Panc1 (cell line): ENCODE data around the gene RS1. TPM values are rescaled to one million over a fixed set of nuclear protein-coding genes. Genes with fewer than 3 reads are reported as not detected.

Experiments used
- ATAC-seq: fragments of 200-7000 bp; cut with Tn5 transposase; 2 replicates; pipeline ENCODE4 v1.9.1; 2020; ENCODE audit warnings: mild to moderate bottlenecking, moderate library complexity
- Bru-seq: library from RNA; stranded (reverse); fragments of 400-500 nt; gene quantifications from one replicate; lab custom pipeline; 2021; lab: Mats Ljungman, UMichigan
- BruChase-seq, 2 experiments: library from RNA; stranded (reverse); fragments of 400-500 nt; gene quantifications; one replicate each; lab custom pipeline; 2021; lab: Mats Ljungman, UMichigan
- BruUV-seq: library from RNA; stranded (reverse); fragments of 400-500 nt; replicated peaks from 2 replicates; lab custom pipeline; 2021; lab: Mats Ljungman, UMichigan
- CTCF ChIA-PET: fragments of 300-600 bp; sonication (Branson Sonifier 250); formaldehyde crosslinking; loops from one replicate; lab custom pipeline; 2022; ENCODE audit warnings: antibody characterized with exemption; lab: Charles Lee
- POLR2A ChIA-PET: fragments of 300-600 bp; sonication (Branson Sonifier 250); formaldehyde crosslinking; loops from one replicate; lab custom pipeline; 2022; ENCODE audit warnings: antibody characterized with exemption; lab: Charles Lee
- DNase-seq: peaks from one replicate; pipeline ENCODE4 v3.0.0-alpha.2; 2010; ENCODE audit warnings: low read depth, low spot score
- H3K27ac ChIP-seq: 2 replicates; pipeline ENCODE4 v1.5.1; 2011; ENCODE audit warnings: mild to moderate bottlenecking, low read length, inconsistent platforms
- H3K27me3 ChIP-seq: fragments of 200-500 bp; sonication (Bioruptor generic); 2 replicates; pipeline ENCODE4 v1.6.0; 2014; ENCODE audit warnings: low read length, inconsistent platforms; ENCODE audit not compliant: control insufficient read depth, insufficient read depth
- H3K36me3 ChIP-seq: fragments of 200-500 bp; sonication (Bioruptor generic); 2 replicates; pipeline ENCODE4 v1.5.1; 2014; ENCODE audit warnings: inconsistent platforms, mild to moderate bottlenecking, low read length, moderate library complexity; ENCODE audit not compliant: control insufficient read depth, insufficient read depth
- H3K4me1 ChIP-seq: 2 replicates; pipeline ENCODE4 v1.5.1; 2011; ENCODE audit warnings: inconsistent platforms, mild to moderate bottlenecking, low read length, moderate library complexity; ENCODE audit not compliant: control insufficient read depth, insufficient read depth
- H3K4me3 ChIP-seq, 2 experiments: 2 replicates each; pipeline ENCODE4 v1.5.1; 2011 to 2012; ENCODE audit warnings: low read depth in 2 of 2, low read length in 2 of 2, mild to moderate bottlenecking in 2 of 2, inconsistent platforms in 1 of 2, moderate library complexity in 1 of 2
- H3K9me3 ChIP-seq: fragments of 200-500 bp; sonication (Bioruptor generic); 2 replicates; pipeline ENCODE4 v1.5.1; 2014; ENCODE audit warnings: low read depth, mild to moderate bottlenecking, inconsistent platforms, low read length, moderate library complexity; ENCODE audit not compliant: control insufficient read depth, insufficient read depth
- CTCF ChIP-seq: fragments of 450-650 bp; IDR thresholded peaks from 2 replicates; pipeline ENCODE4 v1.5.1; 2017; ENCODE audit warnings: mild to moderate bottlenecking
- POLR2AphosphoS5 ChIP-seq: IDR thresholded peaks from 2 replicates; pipeline ENCODE4 v1.6.1; 2012; ENCODE audit warnings: mild to moderate bottlenecking, low read depth, low read length, moderate library complexity
- REST ChIP-seq, 2 experiments: IDR thresholded peaks; 2 replicates each; pipeline ENCODE4 v1.6.1; 2011 to 2012; ENCODE audit warnings: low read depth in 2 of 2, control low read depth in 1 of 2, low read length in 1 of 2, mild to moderate bottlenecking in 1 of 2, moderate library complexity in 1 of 2; ENCODE audit not compliant: insufficient read depth in 1 of 2
- SIN3A ChIP-seq: IDR thresholded peaks from 2 replicates; pipeline ENCODE4 v1.6.1; 2012; ENCODE audit warnings: low read depth, mild to moderate bottlenecking, low read length, moderate library complexity, borderline replicate concordance; ENCODE audit not compliant: insufficient read depth
- TCF7L2 ChIP-seq: IDR thresholded peaks from 2 replicates; pipeline ENCODE4 v1.6.1; 2011; ENCODE audit warnings: mild to moderate bottlenecking, low read depth, low read length, inconsistent platforms
- in situ Hi-C: cut with HindIII; loops from 2 replicates; pipeline ENCODE4 v1.10.0; 2016; ENCODE audit warnings: low sequenced_read_pairs, low pct_unique_long_range_greater_than_20kb
- intact Hi-C: fragments of 100-400 bp; cut with micrococcal nuclease; formaldehyde crosslinking; loops from one replicate; pipeline ENCODE4 v1.10.0; 2022; ENCODE audit not compliant: unreplicated experiment
- long read RNA-seq: library from polyadenylated mRNA; unstranded; transcript quantifications from one replicate; pipeline ENCODE4 v2.0.0, GENCODE V29; 2021; ENCODE audit not compliant: unreplicated experiment
- polyA plus RNA-seq: library from polyadenylated mRNA; unstranded; fragments of >200 nt; gene quantifications from one replicate; pipeline ENCODE4 v1.2.1, GENCODE V29; 2012; ENCODE audit warnings: missing spikeins; ENCODE audit not compliant: insufficient read length
- total RNA-seq: library from RNA; stranded (reverse); gene quantifications from one replicate; pipeline ENCODE4 v1.2.1, GENCODE V29; 2021; ENCODE audit not compliant: unreplicated experiment

Gene RS1
- total RNA-seq: not detected
- not detected for polyA plus RNA-seq
- Bru-seq, nascent RNA: not detected
- percentile 3 among the genes with signal in this experiment for BruChase-seq, experiment 1, labeled RNA remaining after a 2-hour chase
- BruChase-seq, experiment 2, labeled RNA remaining after a 6-hour chase: not detected
- long read RNA-seq: 0 reads

GRCh38 chrX:18672008-18672407 is at the start of gene RS1:
TSS of gene RS1 (minus strand) at chrX:18672108. CDS start at chrX:18672068, 40 bp downstream.
- POLR2A ChIA-PET: no interaction called here
- TF ChIP-seq POLR2AphosphoS5 (no peak), TCF7L2 (no peak), CTCF (no peak), SIN3A (no peak), REST (IDR thresholded peaks at IDR 0.05; ENCODE audit: insufficient read depth in 1 of 2, low read depth in 2 of 2, low read length in 1 of 2) (no peak)
- Histone ChIP-seq H3K27me3 (no peaks in the 10 kb centered on the region), H3K4me1 (no peaks in the 10 kb centered on the region), H3K9me3 (no peaks in the 10 kb centered on the region), H3K4me3 (no peak within 1 kb of the TSS), H3K27ac (no peak within 1 kb of the TSS), H3K36me3 (no peaks in the 10 kb centered on the region)
- no peak for DNase-seq
- ATAC-seq: no peak
- intact Hi-C loops (no loop called here), in situ Hi-C loops (no loop called here)
- CTCF ChIA-PET: no interaction called here
- no TSS peak for BruUV-seq

- Histone ChIP-seq H3K9me3 (no peaks in the 10 kb centered on the region), H3K27me3 (no peaks in the 10 kb centered on the region), H3K36me3 (no peaks in the 10 kb centered on the region), H3K4me1 (no peaks in the 10 kb centered on the region), H3K4me3 (no peak overlapping the region), H3K27ac (no peak overlapping the region)
- ChIA-PET CTCF (no interaction called here), POLR2A (no interaction called here)
- BruUV-seq: no TSS peak
- in situ Hi-C loops (no loop called here), intact Hi-C loops (no loop called here)
- DNase-seq: no peak
- no peak for ATAC-seq
- TF ChIP-seq POLR2AphosphoS5 (no peak), TCF7L2 (no peak), SIN3A (no peak), REST (IDR thresholded peaks at IDR 0.05; ENCODE audit: insufficient read depth in 1 of 2, low read depth in 2 of 2, low read length in 1 of 2) (no peak), CTCF (no peak)
These were observed 47.9 kb upstream of the RS1 start for GRCh38 chrX:18719852-18720251.
